HG03460 (cell line): ENCODE results near the gene MRPS6.

Experiments
- ATAC-seq: cut with Tn5 transposase; IDR thresholded peaks from one replicate; pipeline ENCODE4 v1.9.1; 2021; ENCODE audit not compliant: unreplicated experiment

The MRPS6 gene

DNA sequence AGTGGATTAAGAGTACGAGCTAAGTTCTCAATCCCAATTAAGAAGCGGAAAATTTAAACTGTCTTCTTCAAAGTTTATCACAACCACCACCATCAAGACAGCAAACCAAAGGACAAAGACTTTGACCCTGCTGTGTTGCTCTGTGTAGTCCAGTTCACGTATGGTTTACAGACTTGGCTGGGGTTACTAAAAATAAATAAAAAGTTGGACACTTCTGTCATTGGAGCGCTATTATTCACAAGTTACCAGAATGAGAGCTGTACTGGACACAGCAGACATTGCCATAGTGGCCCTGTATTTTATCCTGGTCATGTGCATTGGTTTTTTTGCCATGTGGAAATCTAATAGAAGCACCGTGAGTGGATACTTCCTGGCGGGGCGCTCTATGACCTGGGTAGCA, 21.6 kb downstream of the MRPS6 start:
- no peak for ATAC-seq

DNA sequence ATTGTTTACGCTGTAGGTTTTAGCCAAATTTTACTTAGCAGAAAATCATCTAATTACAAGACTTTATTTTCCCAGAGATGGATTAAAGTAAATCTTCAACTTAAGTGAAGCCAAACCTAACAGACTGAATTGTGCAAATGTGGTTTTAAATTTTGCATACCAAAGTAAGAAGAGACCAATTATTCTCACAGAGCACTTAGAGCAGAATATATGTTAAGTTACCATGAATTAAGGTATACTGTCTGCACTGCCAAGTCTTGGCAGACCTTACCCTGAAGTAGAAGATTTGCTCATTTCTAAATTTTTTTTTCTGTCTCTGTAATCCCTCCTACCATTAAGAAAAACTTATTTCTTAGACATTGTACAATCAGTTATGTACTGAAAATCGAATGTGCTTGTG, 24.1 kb downstream of the MRPS6 start:
- ATAC-seq: no peak

DNA sequence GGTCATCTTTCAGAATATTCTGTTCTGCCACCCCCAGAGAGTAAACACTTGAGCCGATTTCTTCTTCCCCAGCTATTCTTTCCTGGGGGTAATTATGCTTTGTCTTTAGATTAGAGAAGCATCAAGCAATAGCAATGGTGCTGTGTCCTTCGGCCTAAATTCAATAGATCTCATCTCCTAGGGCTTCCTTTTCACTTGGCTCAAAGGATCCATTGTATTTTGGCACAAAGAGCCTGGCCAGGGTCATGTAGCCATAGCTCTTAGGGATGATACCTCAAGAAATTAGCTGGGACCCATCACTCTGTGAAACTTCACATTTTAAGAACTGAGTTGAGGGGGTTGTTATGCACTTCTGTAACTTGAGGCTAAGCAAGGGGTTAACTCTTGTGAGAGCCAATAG, 27.0 kb downstream of the MRPS6 start:
- no peak for ATAC-seq

DNA sequence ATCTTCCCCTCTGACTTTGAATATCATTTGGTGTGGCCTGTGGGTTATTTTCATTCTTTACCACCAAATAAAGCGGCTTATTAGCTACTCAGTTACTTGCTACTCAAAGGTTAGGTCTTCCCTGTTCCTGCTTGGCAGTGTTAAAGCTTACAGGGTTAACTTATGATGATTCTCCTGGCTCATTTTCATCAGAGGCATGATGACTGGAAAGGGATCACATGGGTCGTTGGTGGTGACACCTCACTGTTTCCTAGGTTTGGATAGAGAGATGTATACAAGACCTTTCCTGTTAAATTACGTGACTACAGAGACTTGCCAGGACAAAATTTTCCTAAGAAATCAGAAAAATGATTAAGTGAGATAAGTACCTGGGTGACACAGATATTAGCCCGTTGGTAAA, 27.4 kb downstream of the MRPS6 start:
- no peak for ATAC-seq

DNA sequence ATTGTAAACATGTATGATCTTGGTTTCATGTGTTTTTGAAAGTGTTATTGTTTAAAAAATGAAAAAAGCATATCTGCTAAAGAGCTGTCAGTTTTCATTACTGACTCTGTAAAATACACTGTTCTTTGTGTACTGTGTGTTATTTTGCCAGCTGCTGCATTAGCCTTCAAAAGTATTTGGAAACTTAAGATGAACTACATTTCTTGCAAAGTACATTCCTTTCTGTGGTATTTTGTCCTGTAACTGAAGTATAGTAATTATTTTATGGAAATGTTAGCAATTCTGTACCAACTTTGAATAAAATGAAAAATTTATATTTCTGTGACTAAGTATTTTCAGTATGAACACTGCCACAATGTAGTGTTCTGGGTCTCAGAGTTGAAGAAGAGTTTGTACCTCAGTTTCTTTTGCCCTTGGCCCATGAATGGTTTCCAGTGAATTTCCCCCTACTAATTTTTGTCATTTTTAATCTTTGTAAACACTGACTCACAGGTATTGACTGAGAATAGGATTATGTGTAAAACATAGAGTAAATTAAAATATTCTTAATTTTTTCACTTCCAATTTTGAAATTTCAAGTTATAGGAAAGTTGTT, 32.7 kb downstream of the MRPS6 start:
- ATAC-seq: no peak

- ATAC-seq: no peak
Observed at GRCh38 chr21:34107606-34108005, 34.2 kb downstream of the MRPS6 start.

DNA sequence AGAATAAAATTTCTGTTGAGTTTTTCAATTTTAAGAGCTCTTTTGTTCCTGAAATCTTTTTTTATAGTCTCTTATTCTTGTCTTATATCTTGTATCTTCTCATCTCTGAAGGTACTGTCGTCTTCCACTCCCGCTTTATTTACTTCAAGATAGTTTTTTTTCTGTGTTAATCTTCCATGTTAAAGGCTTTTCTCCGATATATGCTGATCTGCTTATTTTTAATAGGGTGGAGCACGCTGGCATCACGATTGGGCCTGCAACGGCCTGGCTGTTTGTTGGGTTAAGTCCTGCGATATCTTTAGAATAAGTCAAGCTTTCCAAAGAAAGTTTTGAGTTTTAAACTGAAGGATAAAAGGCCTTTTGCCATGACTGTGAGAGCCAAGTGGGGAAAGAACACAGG, 35.7 kb downstream of the MRPS6 start:
- ATAC-seq: no peak

- ATAC-seq: no peak
Observed at GRCh38 chr21:34110594-34111202, 37.3 kb downstream of the MRPS6 start.

DNA sequence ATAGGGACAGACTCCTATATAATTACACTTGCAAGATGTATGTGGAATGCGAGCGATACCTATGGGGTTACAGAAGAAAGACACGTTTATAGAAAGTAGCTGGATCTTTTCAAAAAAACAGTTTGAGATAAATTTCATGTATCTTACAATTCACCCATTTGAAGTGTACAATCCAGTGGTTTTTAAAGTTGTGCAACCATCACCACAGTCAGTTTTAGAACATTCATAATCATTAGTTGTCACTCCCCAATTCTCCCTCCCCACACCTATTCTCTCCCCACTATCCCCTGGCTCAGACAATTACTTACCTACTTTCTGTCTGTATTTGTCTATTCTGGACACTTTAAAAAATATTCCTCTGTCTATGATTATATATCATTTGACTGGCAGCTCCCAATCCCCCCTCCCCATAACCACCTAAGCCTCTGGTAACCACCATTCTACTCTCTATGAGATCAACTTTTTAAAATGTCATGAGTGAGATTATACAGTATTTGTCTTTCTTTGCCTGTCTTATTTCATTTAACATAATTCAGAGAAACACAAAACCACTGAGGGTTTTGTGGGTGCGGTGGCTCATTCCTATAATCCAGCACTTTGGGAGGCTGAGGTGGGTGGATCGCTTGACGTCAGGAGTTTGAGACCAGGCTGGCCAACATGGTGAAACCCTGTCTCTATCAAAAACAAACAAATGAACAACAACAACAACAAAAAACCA, 39.1 kb downstream of the MRPS6 start:
- no peak for ATAC-seq

GRCh38 chr21:34113842-34114241, 40.5 kb downstream of the MRPS6 start:
- no peak for ATAC-seq

GRCh38 chr21:34115160-34115559, 41.8 kb downstream of the MRPS6 start:
- ATAC-seq: no peak

DNA sequence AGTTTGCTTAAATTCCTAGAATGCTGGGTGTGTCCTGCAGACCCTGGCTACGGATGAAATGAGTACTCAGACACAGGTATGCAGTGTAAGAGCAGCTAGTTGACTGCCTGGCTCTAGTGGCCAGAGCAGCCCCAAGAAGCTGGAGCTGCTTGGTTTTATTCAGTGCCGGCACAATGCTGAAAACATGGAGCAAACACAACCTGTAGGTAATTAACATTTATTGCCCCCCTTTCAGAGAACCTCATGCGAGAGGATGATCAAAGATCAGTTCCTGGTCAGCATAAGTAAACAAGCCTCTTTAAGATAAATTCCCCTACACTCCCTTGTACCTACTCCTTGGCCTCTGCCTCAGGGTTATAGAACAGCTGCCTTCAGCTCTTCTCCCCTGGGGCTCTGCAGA, 43.2 kb downstream of the MRPS6 start:
- no peak for ATAC-seq

- no peak for ATAC-seq
Observed at GRCh38 chr21:34120867-34121266, 47.5 kb downstream of the MRPS6 start.

- no peak for ATAC-seq
Observed at GRCh38 chr21:34122047-34122446, 48.7 kb downstream of the MRPS6 start.

GRCh38 chr21:34123609-34124008, 50.2 kb downstream of the MRPS6 start:
- no peak for ATAC-seq

DNA sequence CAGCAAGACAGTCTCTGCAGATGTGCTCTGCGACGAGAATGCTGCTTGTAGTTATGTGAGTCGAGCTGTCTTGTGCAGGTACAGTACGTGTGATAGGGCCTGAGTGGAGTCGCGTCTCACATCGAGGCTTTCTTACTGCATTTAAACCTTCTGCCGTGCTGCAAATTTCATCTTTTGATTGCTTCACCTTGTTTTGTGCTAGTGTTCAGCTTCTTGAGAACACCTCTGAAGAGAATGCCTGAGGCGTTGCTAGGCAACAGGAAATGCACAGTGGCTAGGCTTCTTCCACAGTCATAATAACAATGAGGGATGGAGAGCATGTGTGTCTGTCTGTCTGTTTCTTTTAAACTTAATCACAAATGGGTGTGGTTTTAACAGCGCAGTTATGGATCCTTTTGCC, 52.9 kb downstream of the MRPS6 start:
- no peak for ATAC-seq

GRCh38 chr21:34126691-34127090, 53.3 kb downstream of the MRPS6 start:
- no peak for ATAC-seq

DNA sequence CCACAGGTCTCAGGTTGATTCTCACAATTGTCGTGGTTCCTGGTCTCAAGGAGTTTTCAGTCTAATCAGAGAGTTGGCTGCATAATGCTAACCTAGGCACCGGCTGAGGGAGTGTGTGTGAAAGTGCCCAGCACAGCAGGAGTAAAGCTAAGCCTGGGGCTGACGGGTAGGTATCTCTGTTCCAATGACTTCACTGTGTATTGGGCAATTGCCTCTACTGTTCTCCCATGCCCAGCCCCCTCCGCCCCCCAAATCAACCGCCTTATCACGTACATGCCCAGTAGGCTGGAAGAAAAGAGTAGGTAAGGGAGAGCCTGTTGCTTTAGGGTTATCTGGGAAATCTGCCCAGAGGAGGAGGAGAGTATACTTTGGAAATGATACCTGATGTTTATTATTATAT, 54.7 kb downstream of the MRPS6 start:
- ATAC-seq: no peak

DNA sequence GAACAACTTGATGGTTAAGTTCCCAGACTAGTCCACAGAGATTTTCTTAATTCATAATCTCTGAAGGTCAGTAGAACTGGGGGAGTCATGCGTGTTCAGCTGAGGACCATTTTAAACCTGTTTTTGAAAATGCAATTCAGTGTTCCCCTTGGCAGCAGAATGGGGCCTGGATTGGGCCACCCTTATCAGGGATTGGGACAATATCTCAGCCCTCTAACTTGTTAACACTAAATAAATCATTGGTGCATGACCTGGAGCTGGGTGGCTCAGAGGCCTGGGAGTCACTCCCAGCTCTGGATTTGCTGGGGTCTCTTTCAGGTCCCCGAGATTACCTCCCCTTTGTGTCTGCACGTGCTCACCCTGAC, 55.3 kb downstream of the MRPS6 start:
- no peak for ATAC-seq

DNA sequence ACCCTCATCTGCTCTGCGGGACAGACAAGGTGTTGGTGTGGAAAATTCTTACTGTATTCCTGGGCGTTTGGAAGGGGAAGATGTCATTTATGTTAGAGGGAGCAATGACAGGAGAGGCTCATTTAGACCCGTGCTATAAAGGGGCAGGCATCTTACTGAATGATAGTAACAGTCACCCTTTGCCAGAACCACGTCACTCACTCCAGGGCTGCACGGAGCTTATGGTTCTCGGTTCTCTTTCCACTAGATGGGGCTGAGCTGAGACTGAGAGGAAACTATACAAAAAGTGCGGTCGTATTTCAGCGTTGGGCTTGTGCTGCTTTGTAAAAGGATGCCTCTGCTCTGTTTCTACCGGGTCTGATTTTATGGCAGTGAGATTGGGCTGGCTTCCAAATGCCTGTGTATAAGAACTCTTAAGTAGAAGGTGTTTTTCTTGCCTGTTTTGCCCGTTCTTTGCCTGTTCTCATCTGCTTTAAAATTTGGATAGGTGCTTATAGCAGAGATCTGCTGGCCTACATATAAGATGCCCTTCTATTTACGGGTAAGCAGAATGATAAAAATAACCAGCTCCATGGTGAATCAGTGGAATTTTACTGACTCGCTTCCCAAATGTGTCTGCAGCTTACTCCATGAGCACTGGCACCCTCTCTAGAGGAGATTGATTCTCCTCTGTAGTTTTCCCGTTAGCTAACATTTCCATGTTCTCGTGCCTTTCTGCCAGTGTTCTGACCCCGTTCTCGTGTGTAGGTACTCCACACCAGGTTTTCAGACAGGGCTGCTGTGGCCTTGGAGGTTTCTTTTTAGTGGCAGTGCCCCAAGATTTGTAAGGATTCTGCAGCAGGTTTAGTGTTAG, 55.9 kb downstream of the MRPS6 start:
- no peak for ATAC-seq

DNA sequence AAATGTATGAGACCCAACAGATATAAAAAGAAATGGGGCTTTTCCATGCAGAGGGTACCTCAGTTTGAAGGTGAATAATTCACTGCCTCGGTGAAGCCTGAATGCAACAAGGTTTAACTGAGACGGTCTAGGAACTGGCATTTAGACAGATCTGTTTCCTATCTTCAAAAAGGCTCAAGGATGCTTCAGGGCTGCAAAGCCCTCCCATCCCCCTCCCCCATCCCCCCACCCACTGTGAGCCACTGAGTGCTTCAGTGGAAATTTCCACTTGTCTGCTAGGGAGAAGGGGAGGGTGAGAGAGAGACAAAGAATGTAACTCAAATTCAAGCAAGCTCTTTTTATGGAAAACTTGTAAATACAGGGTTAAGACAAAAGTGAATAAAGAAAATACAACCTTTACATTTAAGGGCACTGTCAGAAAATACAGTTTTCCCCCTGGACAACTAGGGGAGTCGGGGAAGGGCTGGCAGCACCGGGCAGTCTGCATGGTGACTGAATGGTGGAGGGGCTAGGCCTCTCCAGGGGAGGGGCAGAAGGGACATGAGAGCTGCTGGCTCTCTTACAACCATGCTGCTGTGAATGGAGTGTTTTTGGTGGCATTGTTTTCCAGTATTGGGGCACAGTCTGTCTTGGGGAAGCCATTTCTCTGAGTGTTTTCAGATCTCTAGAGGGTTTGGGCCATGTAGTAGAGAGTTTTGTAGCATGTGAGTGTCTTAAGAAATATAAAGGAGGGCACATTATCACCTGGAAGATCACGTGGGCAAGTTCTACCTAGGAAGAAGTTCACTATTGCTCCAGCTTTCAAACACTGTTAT, 56.7 kb downstream of the MRPS6 start:
- no peak for ATAC-seq
